Suppressor macrophage (primary cell): Measurements from ENCODE around the gene CLEC3B.

ENCODE experiments used
- DNase-seq, 4 experiments: peaks; one replicate each; pipeline ENCODE4 v3.0.0-alpha.2; 2020 to 2022

Gene CLEC3B

GRCh38 chr3:45067941-45068340 is 41.8 kb downstream of the CLEC3B start:
- no peak for DNase-seq

DNA sequence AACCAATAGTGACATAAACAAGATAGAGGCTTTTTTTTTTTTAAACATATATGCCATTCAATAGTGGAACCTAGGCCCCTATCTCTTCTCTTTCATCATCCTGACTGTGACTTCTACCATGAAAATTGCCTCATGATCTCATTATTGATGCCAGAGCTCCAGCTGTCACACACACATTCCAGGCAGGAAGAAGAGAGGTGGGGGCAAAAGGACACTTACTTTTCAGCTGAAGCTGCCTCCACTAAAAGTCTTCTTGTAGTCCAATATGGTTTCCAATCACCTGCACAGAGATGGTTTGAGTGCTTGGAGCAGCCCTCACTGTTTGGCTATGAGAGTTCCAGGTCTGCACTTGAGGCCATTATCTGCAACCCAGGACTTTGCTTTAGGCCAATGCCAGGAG is 45.0 kb downstream of the CLEC3B start:
- DNase-seq = no peak

- DNase-seq = peak; percentile 67 to 87 (median 76)
Observed at GRCh38 chr3:45075821-45076625, 49.9 kb downstream of the CLEC3B start.

DNA sequence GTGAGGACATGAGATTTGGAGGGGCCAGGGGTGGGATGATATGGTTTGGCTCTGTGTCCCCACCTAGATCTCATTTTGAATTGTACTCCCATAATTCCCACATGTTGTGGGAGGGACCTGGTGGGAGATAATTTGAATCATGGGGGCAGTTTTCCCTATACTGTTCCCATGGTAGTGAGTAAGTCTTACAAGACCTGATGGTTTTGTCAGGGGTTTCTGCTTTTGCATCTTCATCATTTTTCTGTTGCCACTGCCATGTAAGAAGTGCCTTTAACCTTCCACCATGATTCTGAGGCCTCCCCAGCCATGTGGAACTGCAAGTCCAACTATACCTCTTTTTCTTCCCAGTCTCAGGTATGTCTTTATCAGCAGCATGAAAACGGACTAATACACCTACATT is 52.2 kb downstream of the CLEC3B start:
- peak in 2 of 4 experiments; percentile 24 to 45 for DNase-seq

DNA sequence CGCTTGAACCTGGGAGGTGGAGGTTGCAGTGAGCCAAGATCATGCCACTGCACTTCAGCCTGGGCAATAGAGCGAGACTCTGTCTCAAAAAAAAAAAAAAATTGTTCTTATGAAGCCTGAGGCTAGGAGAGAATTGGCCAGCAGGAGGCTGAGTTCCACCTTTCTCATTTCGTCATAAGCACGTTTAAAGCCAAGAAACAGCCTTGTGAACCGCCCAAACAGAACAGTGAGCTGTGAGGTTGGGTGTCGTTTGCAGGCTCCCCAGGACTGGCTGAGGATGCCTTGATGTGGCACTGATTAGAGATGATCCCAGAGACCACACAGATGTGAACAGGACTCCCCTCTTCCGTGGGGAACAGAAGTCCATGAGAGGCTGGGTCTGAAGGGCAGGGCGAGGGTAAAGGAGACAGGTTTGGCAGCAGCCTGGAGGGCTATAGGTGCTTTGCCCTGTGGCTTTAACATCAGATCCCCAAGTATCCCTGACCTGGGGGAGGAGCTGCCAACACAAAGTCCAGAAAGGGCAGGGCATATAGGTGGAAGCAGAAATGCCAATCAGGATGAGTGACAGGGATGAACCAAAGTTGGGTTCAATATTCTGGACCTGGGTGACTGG is 52.9 kb downstream of the CLEC3B start:
- DNase-seq = peak in 1 of 4 experiments; percentile 25

DNA sequence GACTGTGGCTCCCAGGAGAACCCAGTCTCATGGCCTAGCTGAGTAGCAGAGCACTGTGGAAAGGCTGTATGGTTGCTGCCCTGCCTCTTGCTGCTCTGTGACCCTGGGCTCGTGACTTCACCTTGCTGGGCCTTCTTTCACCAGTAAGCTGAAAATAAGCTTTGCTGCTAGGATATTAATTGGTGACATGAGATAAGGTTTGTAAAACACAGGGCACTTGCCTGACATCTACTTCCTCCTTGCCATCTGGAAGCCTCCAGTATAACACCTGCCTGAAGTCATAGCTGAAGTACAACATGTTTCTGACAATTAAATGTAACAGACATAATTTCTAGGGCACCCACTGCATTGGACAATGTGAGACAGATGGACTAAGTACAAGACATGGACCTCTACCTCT is 53.6 kb downstream of the CLEC3B start:
- no peak for DNase-seq

- peak in 3 of 4 experiments; percentile 30 to 42 (median 41) for DNase-seq
Observed at GRCh38 chr3:45080824-45081223, 54.7 kb downstream of the CLEC3B start.

DNA sequence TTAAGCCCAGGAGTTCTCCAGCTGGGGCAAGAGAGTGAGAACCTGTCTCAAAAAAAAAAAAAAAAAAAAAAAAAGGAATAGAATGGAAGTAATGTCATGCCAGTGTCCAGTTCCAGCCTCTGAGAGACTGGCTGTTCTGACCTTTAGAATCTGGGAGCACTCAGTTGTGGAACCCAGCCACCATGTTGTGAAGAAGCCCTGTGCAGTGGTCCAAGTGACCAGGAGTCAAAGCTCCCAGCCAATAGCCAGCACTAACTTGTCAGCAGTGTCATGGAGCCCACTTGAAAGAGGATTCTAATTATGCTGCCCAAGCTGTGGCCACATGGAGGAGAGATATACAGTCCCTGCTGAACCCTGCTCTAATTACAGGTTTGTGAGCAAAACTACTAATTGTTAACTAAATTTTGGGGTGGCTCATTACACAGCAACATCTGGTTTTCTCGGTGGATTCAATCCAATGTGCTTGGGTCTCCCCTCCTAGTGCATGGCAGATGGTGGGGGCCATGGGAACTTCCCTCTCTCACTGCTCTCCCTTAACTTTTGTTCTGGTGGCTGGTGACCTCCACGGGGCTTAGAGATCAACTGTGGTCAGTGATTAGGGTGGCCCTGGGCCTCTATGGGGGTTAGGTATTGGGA is 55.5 kb downstream of the CLEC3B start:
- DNase-seq = no peak

GRCh38 chr3:45082142-45082538 is 56.0 kb downstream of the CLEC3B start:
- no peak for DNase-seq

- no peak for DNase-seq
Observed at GRCh38 chr3:45083023-45083422, 56.9 kb downstream of the CLEC3B start.

- DNase-seq = peak in 1 of 4 experiments; percentile 28
Observed at GRCh38 chr3:45084361-45084760, 58.3 kb downstream of the CLEC3B start.

DNA sequence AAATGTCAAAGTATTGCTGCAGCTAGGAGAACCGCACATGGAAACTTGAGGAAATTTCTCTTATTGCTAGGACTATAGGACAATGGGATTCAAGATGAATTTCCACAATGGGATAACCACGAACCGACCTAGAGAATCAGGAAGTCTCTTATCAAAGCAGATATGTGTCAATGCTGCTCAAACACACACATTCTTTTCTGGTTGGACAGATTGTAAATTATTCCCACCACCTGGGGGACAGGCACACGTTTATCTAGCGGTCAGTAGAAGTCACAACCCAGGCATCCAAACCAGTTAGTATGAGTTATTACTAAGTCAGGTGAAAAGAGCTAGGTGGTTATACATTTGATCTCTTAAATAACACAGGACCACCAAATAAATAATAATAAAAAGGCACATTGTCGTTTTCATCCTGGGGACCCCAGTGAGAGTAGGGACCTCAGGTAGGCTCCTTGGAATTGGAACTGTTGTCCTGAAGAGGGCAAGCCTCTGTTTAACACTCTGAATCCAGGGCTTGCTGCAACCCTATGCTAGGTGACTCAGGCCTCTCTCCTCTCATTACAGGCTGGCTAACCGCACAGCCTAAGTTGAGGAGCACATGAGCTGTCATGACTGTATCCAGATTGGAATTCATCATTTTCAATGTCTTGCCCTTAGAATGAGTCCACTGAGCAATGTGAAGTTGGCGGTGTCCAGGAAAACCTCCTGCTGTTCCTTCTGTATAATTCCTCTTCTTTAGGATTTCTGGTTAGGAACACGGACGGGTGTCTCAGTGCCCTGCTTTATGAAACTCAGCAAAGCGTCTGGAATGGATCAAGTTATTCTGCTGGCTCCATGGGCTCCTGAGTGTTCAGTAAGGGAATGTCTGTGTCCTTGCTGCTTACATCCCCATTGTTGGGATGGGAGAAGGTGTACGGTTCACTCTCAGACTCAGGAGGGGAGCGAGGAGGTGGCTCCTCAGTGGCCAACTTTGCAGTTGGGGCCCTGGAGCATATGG is 59.0 kb downstream of the CLEC3B start:
- DNase-seq = no peak
